HG03460 (cell line): ENCODE measurements around the gene UCN2.

Experiments
- ATAC-seq: cut with Tn5 transposase; IDR thresholded peaks from one replicate; pipeline ENCODE4 v1.9.1; 2021; ENCODE audit not compliant: unreplicated experiment

UCN2 gene

DNA sequence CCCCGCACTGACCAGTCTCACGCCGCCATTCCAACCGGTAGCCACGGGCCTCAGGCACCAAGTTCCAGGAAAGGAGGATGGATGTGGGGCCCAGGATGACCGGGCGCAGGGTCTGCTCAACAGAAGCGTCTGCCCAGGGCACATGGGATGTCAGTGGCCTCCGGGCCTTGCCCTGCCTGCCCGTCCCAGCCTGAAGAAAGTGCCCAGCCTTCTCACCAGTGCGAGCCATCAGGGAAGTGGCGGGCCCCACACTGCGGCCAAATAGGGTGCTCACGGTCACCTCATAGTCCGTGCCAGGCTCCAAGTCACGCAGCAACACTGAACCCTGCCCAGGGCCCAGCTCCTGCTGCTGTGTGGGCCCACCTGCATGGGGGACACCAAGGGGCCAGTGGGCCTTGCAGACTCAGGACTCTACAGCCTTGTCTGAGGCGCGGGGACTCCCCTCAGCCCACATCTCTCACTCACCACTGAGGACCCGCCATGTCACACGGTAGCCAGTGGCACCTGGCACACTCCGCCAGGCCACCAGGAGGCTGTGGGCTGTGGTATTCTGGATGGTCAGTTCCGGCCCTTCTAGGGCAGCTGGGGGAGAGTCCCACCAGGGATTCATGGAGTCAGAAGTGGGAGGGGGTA lies 28.4 kb upstream of the UCN2 start:
- no peak for ATAC-seq

- ATAC-seq = no peak
These were observed 27.9 kb upstream of the UCN2 start for GRCh38 chr3:48591436-48591835.

DNA sequence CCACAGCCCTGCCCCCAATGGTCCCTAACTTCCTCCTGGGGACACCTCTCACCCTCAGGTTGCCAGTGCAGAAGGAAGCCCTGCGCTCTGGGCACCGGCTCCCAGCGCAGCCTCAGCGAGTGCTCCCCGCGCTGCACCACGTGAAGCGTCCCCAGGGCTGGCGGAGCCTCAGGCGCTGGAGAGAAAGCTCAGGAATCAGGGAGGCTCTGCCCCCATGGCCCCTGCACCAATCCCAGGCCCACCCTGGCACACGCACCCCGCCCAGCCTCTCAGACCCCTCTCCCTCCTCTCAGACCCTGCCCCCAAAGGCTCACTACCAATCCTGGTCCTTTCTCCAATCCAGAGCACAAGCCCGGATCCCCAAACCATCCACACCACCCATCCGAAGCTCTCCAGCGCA lies 24.6 kb upstream of the UCN2 start:
- no peak for ATAC-seq

GRCh38 chr3:48587686-48588085 lies 24.1 kb upstream of the UCN2 start:
- no peak for ATAC-seq

- ATAC-seq = no peak
These were observed 21.8 kb upstream of the UCN2 start for GRCh38 chr3:48585411-48585810.

- no peak for ATAC-seq
These were observed 21.3 kb upstream of the UCN2 start for GRCh38 chr3:48584836-48585235.

GRCh38 chr3:48581621-48582481 lies 18.3 kb upstream of the UCN2 start:
- no peak for ATAC-seq

DNA sequence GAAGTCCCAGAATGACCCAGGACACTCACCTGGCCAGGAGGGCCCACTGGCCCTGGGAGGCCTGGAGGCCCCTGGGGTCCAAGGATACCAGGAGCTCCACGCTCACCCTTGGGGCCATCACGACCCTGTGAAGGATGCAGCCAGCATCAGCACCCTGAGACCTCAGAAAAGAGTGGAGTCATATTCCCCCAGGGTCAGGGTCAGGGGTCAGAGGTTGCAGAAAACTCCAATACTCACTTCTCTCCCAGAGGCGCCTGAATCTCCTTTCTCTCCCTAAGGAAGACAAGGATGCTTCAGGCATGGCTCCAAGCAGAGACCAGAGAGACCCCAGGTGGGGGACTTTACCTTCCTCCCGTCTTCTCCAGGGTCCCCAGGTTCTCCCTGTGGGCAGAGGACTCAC lies 13.1 kb upstream of the UCN2 start:
- ATAC-seq = no peak

DNA sequence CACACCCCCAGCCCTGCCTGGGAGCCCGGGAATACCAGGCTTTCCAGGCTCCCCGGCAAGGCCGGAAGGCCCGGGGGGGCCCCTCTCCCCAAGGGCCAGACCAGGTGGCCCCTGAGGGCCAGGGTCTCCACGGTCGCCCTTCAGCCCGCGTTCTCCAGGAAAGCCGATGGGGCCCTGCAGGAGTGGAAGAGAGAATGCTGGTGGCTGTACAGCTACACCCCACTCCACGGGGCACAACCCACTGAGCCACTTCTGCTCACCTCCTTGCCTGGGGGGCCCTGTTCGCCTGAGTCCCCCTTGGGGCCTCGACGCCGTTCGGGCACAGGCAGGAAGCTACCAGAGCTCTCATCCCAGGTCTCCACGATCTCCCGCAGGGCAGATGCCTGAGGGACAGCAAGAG lies 11.8 kb upstream of the UCN2 start:
- ATAC-seq = no peak

- ATAC-seq = no peak
These were observed 10.5 kb upstream of the UCN2 start for GRCh38 chr3:48573973-48574585.

DNA sequence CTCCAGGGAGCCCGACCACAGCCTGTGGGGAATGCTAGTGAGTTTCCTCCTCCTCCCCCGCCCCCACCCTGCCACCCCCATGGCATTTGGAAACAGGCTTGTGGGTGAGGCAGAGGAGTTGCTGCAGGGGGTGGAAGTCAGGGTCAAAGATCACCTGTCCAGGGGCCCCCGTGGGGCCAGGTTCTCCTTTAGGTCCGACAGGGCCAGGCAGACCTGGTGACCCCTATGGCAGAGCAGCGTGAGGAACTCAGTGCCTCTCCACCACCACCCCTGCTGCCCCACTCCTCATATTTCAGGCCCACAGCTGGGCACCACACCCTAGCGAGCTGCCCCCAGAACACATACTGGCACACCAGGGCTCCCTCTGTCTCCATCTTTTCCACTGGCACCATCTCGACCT lies 8.9 kb upstream of the UCN2 start:
- ATAC-seq = no peak

DNA sequence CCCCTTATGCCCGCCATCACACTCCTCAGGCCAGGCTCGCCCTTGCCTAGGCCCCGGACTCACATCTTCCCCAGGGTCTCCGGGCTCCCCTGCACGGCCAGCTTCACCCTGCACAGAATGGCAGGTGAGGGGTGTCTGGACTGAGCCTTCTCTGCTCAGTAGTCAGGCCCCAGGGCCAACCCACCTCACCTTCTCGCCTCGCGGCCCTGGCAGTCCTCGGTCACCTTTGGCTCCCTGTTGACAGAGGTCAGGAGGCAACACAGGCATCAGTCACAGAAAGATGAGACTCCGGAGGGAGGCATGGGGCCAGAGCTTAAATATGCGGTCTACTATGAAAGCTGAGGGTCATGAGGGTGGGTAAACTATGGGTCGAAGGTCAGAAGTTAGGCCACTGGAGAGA lies 8.4 kb upstream of the UCN2 start:
- ATAC-seq = no peak

GRCh38 chr3:48569808-48570450 lies 6.3 kb upstream of the UCN2 start:
- ATAC-seq = no peak

GRCh38 chr3:48569400-48569799 lies 5.8 kb upstream of the UCN2 start:
- ATAC-seq = no peak

DNA sequence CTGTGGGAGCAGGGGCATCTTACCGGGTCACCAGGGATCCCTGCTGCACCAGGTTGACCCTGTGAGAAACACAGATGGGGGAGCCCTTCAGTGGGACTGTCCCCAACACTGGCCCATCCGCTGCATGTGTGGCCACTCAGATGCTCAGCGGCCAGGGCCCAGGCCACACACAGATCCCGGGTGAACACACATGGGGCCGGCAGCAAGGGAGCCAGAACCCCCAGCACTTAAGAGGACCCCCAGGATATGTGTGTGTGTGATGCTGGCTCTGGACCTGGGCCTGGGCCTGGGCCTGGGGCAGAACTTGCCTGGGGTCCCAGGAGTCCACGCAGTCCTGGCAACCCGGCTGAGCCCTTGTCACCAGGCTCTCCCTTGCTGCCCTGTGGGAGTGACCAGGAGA lies 4.9 kb upstream of the UCN2 start:
- no peak for ATAC-seq

GRCh38 chr3:48567500-48567899 lies 3.9 kb upstream of the UCN2 start:
- no peak for ATAC-seq

DNA sequence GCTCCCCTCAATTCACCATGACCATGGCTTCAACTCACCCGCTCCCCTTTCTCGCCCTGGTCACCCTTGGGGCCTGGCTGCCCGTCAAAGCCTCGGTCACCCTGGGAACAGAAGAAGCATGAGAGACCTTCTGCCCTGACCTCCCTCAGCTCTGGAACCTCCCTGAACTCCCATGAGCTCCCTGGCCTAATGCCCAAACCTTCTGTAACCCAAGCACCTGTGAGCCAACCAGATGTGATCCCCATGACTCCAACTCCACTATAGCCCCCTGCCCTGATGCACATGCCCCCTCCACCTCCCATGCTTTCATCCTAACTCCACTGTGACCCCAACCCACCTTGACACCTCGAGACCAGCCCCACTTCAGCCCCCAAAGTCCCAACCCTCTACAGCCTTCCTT lies 3.5 kb upstream of the UCN2 start:
- no peak for ATAC-seq

- no peak for ATAC-seq
These were observed 2.8 kb upstream of the UCN2 start for GRCh38 chr3:48566401-48566760.

DNA sequence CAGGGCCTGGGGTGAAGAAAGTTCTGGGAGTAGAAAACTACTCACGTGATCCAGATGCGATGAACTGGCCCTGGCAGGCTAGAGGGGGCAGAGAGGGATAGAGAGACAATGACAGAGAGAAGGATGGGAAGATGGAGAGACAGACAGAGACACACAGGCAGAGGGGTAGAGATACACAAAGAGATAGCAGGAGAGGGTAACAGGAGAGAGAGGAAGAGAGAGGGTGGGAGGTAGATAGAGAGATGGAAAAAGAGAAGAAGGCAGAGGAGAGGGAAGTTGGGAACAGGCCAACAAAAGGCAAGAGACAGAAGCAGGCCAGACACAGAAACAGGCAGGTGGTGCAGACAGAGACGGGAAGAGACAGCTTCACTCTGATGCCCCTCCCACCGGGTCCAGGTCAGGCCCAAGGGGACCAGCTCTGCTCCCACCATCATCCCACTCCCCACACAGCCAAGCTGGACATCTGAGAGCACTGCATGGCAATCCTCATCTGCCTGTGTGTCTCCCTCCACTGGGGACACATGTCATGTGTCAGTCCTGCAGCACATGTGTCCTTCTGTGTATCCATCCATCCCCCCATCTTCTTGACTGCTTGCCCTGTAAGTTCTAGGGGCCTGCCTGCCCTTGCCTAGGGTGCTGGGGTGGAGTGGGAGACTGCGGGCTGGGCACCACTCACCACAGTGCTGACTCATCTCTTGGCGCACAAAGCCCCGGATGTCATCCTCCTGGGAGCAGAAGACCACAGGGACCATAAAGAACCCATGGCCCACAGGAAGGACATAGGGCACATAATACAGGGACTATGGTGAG lies 2.2 kb upstream of the UCN2 start:
- no peak for ATAC-seq

- no peak for ATAC-seq
These were observed 1.6 kb upstream of the UCN2 start for GRCh38 chr3:48565186-48565585.

- ATAC-seq = no peak
These were observed 1.1 kb upstream of the UCN2 start for GRCh38 chr3:48564667-48565066.
